Activated naive CD4-positive, alpha-beta T cell treated with anti-CD3 and anti-CD28 coated beads, Interleukin-2, amount 50 U/mL, for 72 hours (primary cell): ENCODE data around the gene TMEM107. TPM values are rescaled to one million over a fixed set of nuclear protein-coding genes. Genes with fewer than 3 reads are reported as not detected.
A peak's percentile ranks its signal among the peaks of the same experiment; 100 is the strongest.

Source experiments
- ATAC-seq, 2 donors: fragments of 150-1000 bp; cut with Tn5 transposase; 2 replicates each; pipeline ENCODE4 v1.10.0; 2021; ENCODE audit warnings: mild to moderate bottlenecking in 2 of 2, moderate library complexity in 2 of 2
- DNase-seq, 2 donors: peaks; one replicate each; pipeline ENCODE4 v3.0.0; 2021 to 2022; ENCODE audit warnings: low spot score in 2 of 2
- H3K27ac Mint-ChIP-seq, 2 donors: one replicate each; pipeline ENCODE4 v1.8.0; 2022; ENCODE audit warnings: mild to moderate bottlenecking in 2 of 2, mixed read lengths in 2 of 2
- H3K36me3 Mint-ChIP-seq, 2 donors: one replicate each; pipeline ENCODE4 v1.8.0; 2022; ENCODE audit warnings: mixed read lengths in 2 of 2
- H3K9me3 Mint-ChIP-seq, 2 donors: one replicate each; pipeline ENCODE4 v1.8.0; 2022; ENCODE audit warnings: mixed read lengths in 2 of 2
- total RNA-seq, 2 donors: library from RNA; stranded (reverse); gene quantifications; one replicate each; pipeline ENCODE4 v1.2.3, GENCODE V29; 2022

Gene TMEM107
- total RNA-seq, 2 donors from 2014 or later, result 32.7 to 48.9 TPM

GRCh38 chr17:8204761-8205555 is 28.8 kb upstream of the TMEM107 start:
- Mint-ChIP-seq H3K27ac (peak overlapping the region in 1 of 2 donors; percentile 68), H3K9me3 (no peaks in the 10 kb centered on the region)

GRCh38 chr17:8192070-8192815 is 16.1 kb upstream of the TMEM107 start:
- Mint-ChIP-seq H3K9me3 (no peaks in the 10 kb centered on the region), H3K36me3 (peaks cover 0 to 5% of the 10 kb centered on the region in 2 donors), H3K27ac (no peak overlapping the region)
- ATAC-seq (peak; percentile 34 to 54), DNase-seq (peak; percentile 62 to 70)

More at GRCh38 chr17:8204761-8205555, 28.8 kb upstream of the TMEM107 start:
- ATAC-seq (no peak), DNase-seq (no peak)
- H3K36me3 Mint-ChIP-seq, result peaks cover 43 to 54% of the 10 kb centered on the region in 2 donors

GRCh38 chr17:8190506-8190905 is 14.3 kb upstream of the TMEM107 start:
- Mint-ChIP-seq H3K27ac (peak overlapping the region in 1 of 2 donors; percentile 73), H3K9me3 (no peaks in the 10 kb centered on the region), H3K36me3 (peaks cover 0 to 5% of the 10 kb centered on the region in 2 donors)
- DNase-seq (no peak), ATAC-seq (no peak)

- DNase-seq (peak; percentile 89 to 96), ATAC-seq (peak; percentile 67 to 73)
- H3K27ac Mint-ChIP-seq, result peak within 1 kb of the TSS in 1 of 2 donors; percentile 73
These were observed 13.7 kb upstream of the TMEM107 start, which contains the start of gene BORCS6 for GRCh38 chr17:8189711-8190477. TSS of gene BORCS6 (minus strand) at chr17:8190180. CDS start at chr17:8190140, 40 bp downstream.

GRCh38 chr17:8189041-8189710 is 13.0 kb upstream of the TMEM107 start:
- Mint-ChIP-seq H3K9me3 (no peaks in the 10 kb centered on the region), H3K36me3 (peaks cover 0 to 5% of the 10 kb centered on the region in 2 donors), H3K27ac (no peak overlapping the region)
- DNase-seq (peak; percentile 26 to 72), ATAC-seq (no peak)

More at GRCh38 chr17:8189711-8190477, 13.7 kb upstream of the TMEM107 start, which contains the start of gene BORCS6:
- H3K36me3 Mint-ChIP-seq, result peaks cover 0 to 5% of the 10 kb centered on the region in 2 donors
- H3K9me3 Mint-ChIP-seq, result no peaks in the 10 kb centered on the region

- H3K27ac Mint-ChIP-seq, result peak overlapping the region in 1 of 2 donors; percentile 37
- no peak for ATAC-seq
- peak in 1 of 2 donors; percentile 38 for DNase-seq
- peaks cover 0 to 5% of the 10 kb centered on the region in 2 donors for H3K36me3 Mint-ChIP-seq
- H3K9me3 Mint-ChIP-seq, result no peaks in the 10 kb centered on the region
These were observed 12.2 kb upstream of the TMEM107 start for GRCh38 chr17:8188263-8188839.

GRCh38 chr17:8187517-8188262 is 11.5 kb upstream of the TMEM107 start:
- ATAC-seq (peak; percentile 31 to 51), DNase-seq (peak; percentile 92 to 93)
- H3K9me3 Mint-ChIP-seq, result no peaks in the 10 kb centered on the region
- no peak overlapping the region for H3K27ac Mint-ChIP-seq
- H3K36me3 Mint-ChIP-seq, result peaks cover 0 to 5% of the 10 kb centered on the region in 2 donors

- Mint-ChIP-seq H3K27ac (no peak overlapping the region), H3K36me3 (peaks cover 0 to 5% of the 10 kb centered on the region in 2 donors), H3K9me3 (no peaks in the 10 kb centered on the region)
- DNase-seq (peak; percentile 95 to 97), ATAC-seq (peak; percentile 56 to 59)
These were observed 10.8 kb upstream of the TMEM107 start for GRCh38 chr17:8186787-8187516.

GRCh38 chr17:8186446-8186786 is 10.2 kb upstream of the TMEM107 start:
- H3K36me3 Mint-ChIP-seq, result peaks cover 0 to 5% of the 10 kb centered on the region in 2 donors
- no peak overlapping the region for H3K27ac Mint-ChIP-seq
- ATAC-seq (no peak), DNase-seq (no peak)
- H3K9me3 Mint-ChIP-seq, result no peaks in the 10 kb centered on the region

GRCh38 chr17:8185582-8186445 is 9.6 kb upstream of the TMEM107 start:
- ATAC-seq (peak; percentile 13 to 24), DNase-seq (peak; percentile 93 to 98)
- Mint-ChIP-seq H3K36me3 (peaks cover 0 to 5% of the 10 kb centered on the region in 2 donors), H3K9me3 (no peaks in the 10 kb centered on the region), H3K27ac (no peak overlapping the region)

GRCh38 chr17:8176998-8177731 is 985 bp upstream of the TMEM107 start:
- H3K36me3 Mint-ChIP-seq, result peaks cover 0 to 11% of the 10 kb centered on the region in 2 donors
- no peaks in the 10 kb centered on the region for H3K9me3 Mint-ChIP-seq
- ATAC-seq, result no peak
- H3K27ac Mint-ChIP-seq, result peak overlapping the region; percentile 81 to 100
- DNase-seq, result no peak

GRCh38 chr17:8175795-8176196 is 384 bp downstream of the TMEM107 start:
- DNase-seq (no peak), ATAC-seq (peak in 1 of 2 donors; percentile 6)

GRCh38 chr17:8173871-8174322 is 2.3 kb downstream of the TMEM107 start:
- H3K27ac Mint-ChIP-seq, result peak overlapping the region; percentile 100

More at GRCh38 chr17:8175795-8176196, 384 bp downstream of the TMEM107 start:
- Mint-ChIP-seq H3K27ac (peak overlapping the region; percentile 96 to 100), H3K36me3 (peaks cover 0 to 11% of the 10 kb centered on the region in 2 donors), H3K9me3 (no peaks in the 10 kb centered on the region)

More at GRCh38 chr17:8173871-8174322, 2.3 kb downstream of the TMEM107 start:
- Mint-ChIP-seq H3K36me3 (peaks cover 0 to 11% of the 10 kb centered on the region in 2 donors), H3K9me3 (no peaks in the 10 kb centered on the region)
- ATAC-seq (no peak), DNase-seq (no peak)
